Retinal pigment epithelial cell (primary cell): Measurements from ENCODE around the gene PAN3.

Source experiments
- DNase-seq: peaks from one replicate; pipeline ENCODE4 v3.0.0-alpha.2; 2010; ENCODE audit warnings: low read depth
- H3K4me3 ChIP-seq: 2 replicates; pipeline ENCODE4 v1.5.1; 2011; ENCODE audit warnings: mild to moderate bottlenecking, low read length, control low read depth, moderate library complexity
- TF ChIP-seq, protein P1 (sequence below): conservative IDR thresholded peaks from 2 replicates; pipeline ENCODE4 v1.5.1; 2011; ENCODE audit warnings: low read depth, low read length, control low read depth, inconsistent platforms

The PAN3 gene

DNA sequence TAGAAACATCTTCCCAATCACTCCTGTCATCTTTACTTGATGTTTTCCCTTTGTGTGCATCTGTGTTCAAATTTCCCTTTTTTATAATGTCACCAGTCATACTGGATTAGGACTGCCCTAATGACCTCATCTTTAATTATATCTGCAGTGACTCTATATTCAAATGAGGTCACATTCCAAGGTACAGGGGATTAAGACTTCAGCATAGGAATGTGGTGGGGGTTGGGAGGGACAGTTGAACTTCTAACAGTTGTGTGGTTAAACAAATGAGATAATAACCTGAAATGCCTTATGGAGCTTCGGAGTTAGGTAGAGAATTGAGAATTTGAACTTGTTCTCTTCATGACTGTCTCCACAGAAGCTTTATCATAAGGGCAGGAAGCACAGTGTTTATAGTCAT lies 23.0 kb downstream of the PAN3 start:
- TF ChIP-seq, protein P1, sequence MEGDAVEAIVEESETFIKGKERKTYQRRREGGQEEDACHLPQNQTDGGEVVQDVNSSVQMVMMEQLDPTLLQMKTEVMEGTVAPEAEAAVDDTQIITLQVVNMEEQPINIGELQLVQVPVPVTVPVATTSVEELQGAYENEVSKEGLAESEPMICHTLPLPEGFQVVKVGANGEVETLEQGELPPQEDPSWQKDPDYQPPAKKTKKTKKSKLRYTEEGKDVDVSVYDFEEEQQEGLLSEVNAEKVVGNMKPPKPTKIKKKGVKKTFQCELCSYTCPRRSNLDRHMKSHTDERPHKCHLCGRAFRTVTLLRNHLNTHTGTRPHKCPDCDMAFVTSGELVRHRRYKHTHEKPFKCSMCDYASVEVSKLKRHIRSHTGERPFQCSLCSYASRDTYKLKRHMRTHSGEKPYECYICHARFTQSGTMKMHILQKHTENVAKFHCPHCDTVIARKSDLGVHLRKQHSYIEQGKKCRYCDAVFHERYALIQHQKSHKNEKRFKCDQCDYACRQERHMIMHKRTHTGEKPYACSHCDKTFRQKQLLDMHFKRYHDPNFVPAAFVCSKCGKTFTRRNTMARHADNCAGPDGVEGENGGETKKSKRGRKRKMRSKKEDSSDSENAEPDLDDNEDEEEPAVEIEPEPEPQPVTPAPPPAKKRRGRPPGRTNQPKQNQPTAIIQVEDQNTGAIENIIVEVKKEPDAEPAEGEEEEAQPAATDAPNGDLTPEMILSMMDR: no peak
- DNase-seq: no peak
- no peak overlapping the region for H3K4me3 ChIP-seq

DNA sequence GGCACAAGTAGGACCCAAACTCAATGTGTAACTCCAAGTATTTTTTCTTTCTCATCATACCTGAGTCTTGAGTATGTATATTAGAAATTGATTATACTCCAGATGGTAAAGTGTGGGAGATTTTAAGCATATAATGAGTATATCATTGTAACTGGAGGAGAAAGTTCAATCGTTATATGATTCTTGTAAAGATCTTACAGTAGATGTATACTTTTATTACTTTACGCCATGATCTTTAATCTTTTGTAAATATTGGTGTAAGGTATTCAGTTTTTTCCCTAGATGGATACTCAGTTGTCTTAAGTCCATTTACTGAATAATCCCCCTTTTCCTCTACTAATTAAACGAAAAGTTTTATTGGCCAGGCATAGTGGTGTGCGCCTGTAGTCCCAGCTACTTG lies 25.2 kb downstream of the PAN3 start:
- TF ChIP-seq, protein P1: no peak
- H3K4me3 ChIP-seq: no peak overlapping the region
- no peak for DNase-seq

DNA sequence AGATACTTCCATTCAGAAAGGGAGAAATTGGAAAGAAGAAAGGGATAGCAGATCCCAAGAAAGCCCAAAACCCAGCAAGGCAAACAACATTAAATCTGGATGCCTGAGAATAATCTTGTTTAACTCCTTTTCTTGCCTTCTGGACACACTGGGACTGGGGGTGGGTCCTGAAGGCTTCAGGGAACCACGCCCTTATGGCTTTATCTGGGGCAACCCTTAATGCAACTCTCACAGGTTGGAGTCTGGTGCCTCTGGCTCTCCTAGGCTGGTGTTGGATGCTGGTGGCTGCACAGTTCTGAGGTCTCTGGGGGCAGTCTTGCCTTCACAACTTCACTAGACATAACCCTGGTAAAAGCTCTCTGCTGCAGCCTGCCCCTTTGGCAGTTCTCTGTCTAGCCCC lies 27.9 kb downstream of the PAN3 start:
- TF ChIP-seq, protein P1: no peak
- no peak for DNase-seq
- H3K4me3 ChIP-seq: no peak overlapping the region

DNA sequence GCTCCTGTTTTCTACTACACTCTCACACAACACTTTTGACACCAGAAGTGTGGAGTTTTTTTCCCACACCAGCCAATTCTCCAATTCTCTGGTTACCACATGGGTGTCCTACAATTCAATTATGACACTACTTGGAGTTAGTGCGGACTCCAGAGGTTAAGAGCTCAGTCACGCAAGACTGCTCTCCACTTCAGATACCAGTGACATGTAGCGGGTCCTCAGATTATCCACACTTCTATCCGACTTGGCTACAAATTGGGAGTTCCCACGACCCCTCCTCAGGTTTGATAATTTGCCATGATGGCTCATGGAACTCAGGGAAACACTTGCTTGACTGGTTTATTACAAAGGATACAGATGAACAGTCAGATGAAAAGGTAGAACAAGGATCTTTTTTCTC lies 32.9 kb downstream of the PAN3 start:
- H3K4me3 ChIP-seq: no peak overlapping the region
- TF ChIP-seq, protein P1: no peak
- no peak for DNase-seq

DNA sequence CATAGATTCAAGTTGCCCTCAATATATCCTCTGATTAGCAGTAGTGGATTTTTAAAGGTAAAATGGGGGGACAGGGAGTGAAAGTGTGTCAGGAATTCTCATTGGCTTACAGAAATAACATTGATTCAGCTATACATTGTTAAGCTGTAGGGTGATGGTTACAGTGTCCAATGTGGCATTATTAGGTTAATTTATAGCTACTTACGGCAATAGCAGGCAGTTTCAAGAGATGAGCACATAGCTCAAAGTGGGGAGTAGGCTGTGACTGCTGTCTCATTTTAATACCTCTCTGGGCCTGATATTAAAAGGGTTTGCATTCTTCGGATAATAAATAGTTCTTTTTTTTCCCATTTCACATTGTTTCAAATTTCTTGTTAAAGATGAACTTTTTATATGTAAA lies 34.6 kb downstream of the PAN3 start:
- no peak for DNase-seq
- no peak overlapping the region for H3K4me3 ChIP-seq
- TF ChIP-seq, protein P1: no peak

DNA sequence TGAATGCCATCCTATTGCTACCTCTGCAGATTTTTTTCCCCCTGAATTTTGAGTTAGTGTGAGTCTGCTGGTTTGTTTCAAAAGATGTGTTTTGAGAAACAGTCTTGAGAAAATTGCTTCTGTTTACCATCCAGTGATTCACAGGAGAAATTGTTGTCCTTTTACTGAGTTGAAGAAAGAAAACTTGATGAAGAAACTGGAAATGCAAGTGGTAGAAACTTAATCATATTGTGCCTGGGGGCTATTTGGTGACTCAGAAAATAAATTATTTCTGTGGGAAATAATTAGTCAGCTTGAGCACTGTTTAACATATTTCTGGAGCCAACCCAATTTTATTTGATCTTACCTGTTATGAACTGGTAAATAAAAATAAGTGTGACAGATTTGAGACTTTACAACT lies 35.4 kb downstream of the PAN3 start:
- DNase-seq: no peak
- no peak overlapping the region for H3K4me3 ChIP-seq
- TF ChIP-seq, protein P1: no peak

DNA sequence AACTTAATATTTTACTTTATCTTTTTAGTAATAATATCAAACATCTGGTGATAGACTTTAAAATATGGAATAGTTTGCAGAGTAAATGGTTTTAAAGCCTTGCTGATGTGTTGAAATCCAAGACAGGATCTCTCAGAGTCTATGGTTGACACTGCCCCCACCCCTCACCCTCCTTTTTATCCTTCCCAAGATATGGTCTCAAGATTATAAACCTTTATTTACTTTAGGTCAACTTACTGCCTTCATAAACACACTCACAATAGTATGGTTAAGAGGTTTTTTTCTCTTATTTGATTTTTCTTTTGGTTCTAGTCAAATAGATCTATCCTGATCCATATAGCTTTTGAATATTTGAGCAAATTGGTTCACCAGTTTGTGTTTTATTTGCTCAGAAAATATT lies 39.0 kb downstream of the PAN3 start:
- no peak for DNase-seq
- TF ChIP-seq, protein P1: no peak
- no peak overlapping the region for H3K4me3 ChIP-seq
